Peyer's patch (tissue), 4 donors: Measurements from ENCODE around the gene NPBWR2. TPM values are rescaled to one million over a fixed set of nuclear protein-coding genes. Genes with fewer than 3 reads are reported as not detected.

Experiments
- DNase-seq, 3 donors: peaks; one replicate each; pipeline ENCODE4 v3.0.0-alpha.2; 2017 to 2019
- H3K27ac ChIP-seq, 4 donors: fragments of 200-600 bp; sonication (generic); one replicate each; pipeline ENCODE4 v1.5.1; 2016 to 2019
- H3K27me3 ChIP-seq, 2 donors: fragments of 200-600 bp; sonication (generic); one replicate each; pipeline ENCODE4 v1.5.1; 2019
- H3K36me3 ChIP-seq, 3 donors: fragments of 200-600 bp; sonication (generic); one replicate each; pipeline ENCODE4 v1.5.1; 2016 to 2019
- H3K4me1 ChIP-seq, 4 donors: fragments of 200-600 bp; sonication (generic); one replicate each; pipeline ENCODE4 v1.5.1; 2016 to 2019
- H3K4me3 ChIP-seq, 4 donors: fragments of 200-600 bp; sonication (generic); 1 replicate in 3 of 4; 2 replicates in 1 of 4; pipeline ENCODE4 v1.5.1; 2016 to 2019; ENCODE audit warnings: mild to moderate bottlenecking in 1 of 4
- H3K9me3 ChIP-seq, 4 donors: fragments of 200-600 bp; sonication (generic); one replicate each; pipeline ENCODE4 v1.5.1; 2016 to 2019; ENCODE audit warnings: mild to moderate bottlenecking in 1 of 4
- POLR2A ChIP-seq, 2 donors: fragments of 450-650 bp; IDR thresholded peaks; one replicate each; pipeline ENCODE4 v1.5.1; 2017; ENCODE audit warnings: antibody characterized with exemption in 2 of 2, mild to moderate bottlenecking in 2 of 2, moderate library complexity in 2 of 2
- total RNA-seq, 4 donors: library from RNA; depleted of rRNA; stranded (reverse); fragments of >200 nt; gene quantifications; one replicate each; pipeline ENCODE4 v1.1.0, GENCODE V29; 2016
- TF ChIP-seq, protein P1 (sequence below), 6 experiments: fragments of 450-650 bp in 4 of 6; fragments of 200-600 bp in 2 of 6; sonication (generic) in 1 of 6; IDR thresholded peaks; one replicate each; pipeline ENCODE4 v1.5.1; 2017 to 2019; ENCODE audit warnings: antibody characterized with exemption in 6 of 6, mild to moderate bottlenecking in 3 of 6, moderate library complexity in 1 of 6

Gene NPBWR2
- total RNA-seq, 4 donors from 2014 or later: not detected

DNA sequence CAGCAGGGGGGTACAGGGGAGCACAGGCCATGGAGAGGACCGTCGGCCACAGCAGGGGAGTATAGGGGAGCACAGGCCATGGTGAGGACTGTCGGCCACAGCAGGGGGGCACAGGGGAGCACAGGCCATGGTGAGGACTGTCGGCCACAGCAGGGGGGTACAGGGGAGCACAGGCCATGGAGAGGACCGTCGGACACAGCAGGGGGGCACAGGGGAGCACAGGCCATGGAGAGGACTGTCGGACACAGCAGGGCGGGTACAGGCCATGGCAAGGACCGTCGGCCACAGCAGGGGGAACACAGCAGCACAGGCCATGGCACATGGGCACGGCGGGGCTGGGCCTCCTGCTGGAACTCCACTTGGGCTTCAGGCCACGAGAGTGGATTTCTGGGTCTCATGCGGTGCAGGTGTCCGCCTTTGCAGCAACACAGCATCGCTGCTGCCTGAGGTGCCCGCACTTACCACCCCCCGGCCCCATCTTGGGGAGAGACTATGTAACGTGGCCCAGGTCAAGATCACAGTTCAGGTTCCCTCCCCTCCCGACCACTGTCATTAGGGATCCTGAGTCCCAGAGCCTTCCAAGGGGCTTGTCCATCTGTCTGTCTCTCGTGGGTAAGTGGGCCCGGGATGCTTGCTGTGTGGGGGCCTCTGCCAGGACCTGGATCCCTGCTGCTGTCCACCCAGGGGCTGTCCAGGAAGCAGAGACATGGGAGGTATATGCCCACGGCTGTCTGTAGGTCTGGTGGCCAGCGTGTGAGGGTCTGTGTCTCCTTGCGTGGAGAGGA is 2.5 kb downstream of the NPBWR2 start:
- Histone ChIP-seq H3K36me3 (no peaks in the 10 kb centered on the region), H3K9me3 (no peaks in the 10 kb centered on the region), H3K27me3 (peaks cover 0 to 19% of the 10 kb centered on the region in 2 donors), H3K4me1 (peaks cover 0 to 20% (median 4%) of the 10 kb centered on the region in 4 donors), H3K4me3 (no peak overlapping the region), H3K27ac (no peak overlapping the region)
- TF ChIP-seq, protein P1, sequence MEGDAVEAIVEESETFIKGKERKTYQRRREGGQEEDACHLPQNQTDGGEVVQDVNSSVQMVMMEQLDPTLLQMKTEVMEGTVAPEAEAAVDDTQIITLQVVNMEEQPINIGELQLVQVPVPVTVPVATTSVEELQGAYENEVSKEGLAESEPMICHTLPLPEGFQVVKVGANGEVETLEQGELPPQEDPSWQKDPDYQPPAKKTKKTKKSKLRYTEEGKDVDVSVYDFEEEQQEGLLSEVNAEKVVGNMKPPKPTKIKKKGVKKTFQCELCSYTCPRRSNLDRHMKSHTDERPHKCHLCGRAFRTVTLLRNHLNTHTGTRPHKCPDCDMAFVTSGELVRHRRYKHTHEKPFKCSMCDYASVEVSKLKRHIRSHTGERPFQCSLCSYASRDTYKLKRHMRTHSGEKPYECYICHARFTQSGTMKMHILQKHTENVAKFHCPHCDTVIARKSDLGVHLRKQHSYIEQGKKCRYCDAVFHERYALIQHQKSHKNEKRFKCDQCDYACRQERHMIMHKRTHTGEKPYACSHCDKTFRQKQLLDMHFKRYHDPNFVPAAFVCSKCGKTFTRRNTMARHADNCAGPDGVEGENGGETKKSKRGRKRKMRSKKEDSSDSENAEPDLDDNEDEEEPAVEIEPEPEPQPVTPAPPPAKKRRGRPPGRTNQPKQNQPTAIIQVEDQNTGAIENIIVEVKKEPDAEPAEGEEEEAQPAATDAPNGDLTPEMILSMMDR (IDR thresholded peaks at IDR 0.05): no peak
- TF ChIP-seq POLR2A (IDR thresholded peaks at IDR 0.05): no peak
- DNase-seq: peak in 2 of 3 donors; percentile 13 to 36

DNA sequence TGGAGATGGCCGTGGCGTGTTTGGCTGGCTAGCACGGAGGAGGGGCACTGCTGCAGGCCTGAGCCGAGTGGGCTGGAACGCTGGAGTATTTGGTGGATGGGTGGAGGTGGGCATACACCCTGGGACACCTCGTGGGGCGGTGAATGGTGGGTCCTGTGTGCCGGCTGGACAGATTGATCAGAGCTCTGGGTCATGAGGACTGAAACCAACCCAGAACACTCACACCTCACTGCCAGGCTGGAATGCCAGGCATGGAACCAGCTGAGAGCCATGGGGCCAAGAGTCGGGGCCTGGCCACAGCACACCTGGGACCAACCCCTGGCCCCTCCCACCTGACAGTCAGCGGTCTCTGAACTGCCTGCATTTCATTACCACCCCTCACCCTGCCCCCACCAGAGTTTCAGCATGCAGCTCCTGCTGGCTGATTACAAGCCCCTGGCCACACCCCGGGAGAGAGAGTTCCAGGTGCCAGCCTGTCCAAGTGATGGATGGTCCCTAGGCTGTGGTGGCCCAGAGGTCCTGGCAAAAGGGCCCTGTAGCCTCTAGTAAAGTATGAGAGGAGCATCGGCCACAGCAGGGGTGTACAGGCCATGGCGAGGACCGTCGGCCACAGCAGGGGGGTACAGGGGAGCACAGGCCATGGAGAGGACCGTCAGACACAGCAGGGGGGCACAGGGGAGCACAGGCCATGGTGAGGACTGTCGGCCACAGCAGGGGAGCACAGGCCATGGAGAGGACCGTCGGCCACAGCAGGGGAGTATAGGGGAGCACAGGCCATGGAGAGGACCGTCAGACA is 3.3 kb downstream of the NPBWR2 start:
- H3K27me3 ChIP-seq: peaks cover 0 to 19% of the 10 kb centered on the region in 2 donors

DNA sequence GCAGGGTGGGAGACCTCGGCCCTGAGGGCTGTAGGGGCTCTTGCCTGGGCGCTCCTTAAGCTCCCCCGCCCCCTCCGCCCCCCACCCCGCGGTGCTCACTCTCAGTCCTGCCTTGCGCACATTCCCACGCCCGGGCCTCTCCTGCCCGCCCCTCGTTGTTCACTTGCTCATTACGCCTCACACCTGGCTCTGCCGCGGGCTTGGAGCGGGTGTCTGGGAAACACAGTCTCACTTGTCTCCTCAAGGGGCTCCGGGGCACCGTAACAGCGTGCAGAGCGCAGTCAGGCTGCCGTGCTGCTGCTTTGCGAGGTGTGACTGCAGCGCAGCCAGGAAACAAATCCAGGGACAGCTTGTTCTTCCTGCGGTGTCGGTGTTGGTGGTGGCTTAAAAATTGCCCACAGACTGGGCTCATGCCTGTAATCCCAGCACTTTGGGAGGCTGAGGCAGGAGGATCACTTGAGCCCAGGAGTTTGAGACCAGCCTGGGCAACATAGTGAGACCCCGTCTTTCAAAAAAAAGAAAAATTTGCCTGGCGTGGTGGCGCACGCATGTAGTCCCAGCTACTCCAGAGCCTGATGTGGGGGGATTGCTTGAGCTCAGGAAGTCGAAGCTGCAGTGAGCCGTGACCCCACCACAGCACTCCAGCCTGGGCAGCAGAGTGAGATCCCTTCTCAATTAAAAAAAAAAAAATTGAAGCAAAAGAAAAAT is 4.6 kb downstream of the NPBWR2 start:
- no peak for DNase-seq

More for the DNA sequence above, 3.3 kb downstream of the NPBWR2 start:
- Histone ChIP-seq H3K4me1 (peaks cover 0 to 20% (median 4%) of the 10 kb centered on the region in 4 donors), H3K9me3 (no peaks in the 10 kb centered on the region), H3K36me3 (no peaks in the 10 kb centered on the region), H3K27ac (no peak overlapping the region), H3K4me3 (no peak overlapping the region)
- TF ChIP-seq POLR2A (IDR thresholded peaks at IDR 0.05): no peak
- TF ChIP-seq, protein P1 (IDR thresholded peaks at IDR 0.05): no peak
- peak in 2 of 3 donors; percentile 3 to 38 for DNase-seq

DNA sequence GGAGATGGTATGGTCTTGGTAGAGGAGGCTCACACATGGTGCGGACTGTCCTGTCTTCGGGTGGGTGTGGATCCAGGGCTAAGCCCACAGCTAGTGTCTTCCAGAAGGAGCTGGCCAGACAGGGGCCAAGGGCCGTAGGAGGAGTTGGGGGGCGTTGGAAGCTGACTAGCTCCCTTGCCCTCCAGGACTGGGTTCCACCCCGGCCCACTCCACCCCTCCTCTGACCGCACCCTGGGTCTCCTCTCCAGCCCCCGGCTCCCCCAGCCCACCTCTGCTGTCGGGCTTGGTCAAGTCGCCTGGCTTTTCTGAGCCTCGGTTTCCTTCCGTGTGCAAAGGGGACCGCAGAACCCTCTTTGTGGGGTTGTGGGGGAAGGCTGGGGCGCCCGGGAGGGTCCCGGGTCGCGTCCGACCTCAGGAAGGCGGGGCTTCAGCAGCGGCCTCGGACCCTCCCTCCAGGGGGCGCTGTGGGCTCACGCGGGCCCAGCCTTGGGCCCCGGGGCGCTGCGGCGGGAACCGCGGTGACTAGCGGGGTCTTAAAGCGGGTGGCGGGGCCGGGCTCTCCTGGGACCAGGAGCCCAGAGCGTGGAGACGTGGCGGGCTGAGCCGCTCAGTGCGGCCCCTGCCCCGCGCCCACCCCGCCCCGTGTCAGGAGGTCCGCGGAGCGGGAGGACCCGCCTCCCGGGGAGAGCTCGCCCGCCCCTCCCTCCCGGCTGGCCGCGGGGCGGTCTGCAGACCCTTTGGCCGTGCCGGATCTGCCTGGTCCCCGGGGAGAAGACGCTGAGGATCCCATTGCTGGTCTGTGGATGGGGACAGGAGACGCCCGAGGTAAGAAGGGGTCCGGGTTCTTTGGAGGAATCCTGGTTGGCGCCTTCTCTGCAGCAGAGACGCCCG is 5.4 kb downstream of the NPBWR2 start:
- Histone ChIP-seq H3K9me3 (no peaks in the 10 kb centered on the region), H3K27me3 (peaks cover 0 to 19% of the 10 kb centered on the region in 2 donors), H3K4me3 (peak overlapping the region; percentile 39 to 58 (median 44)), H3K36me3 (no peaks in the 10 kb centered on the region), H3K27ac (peak overlapping the region in 1 of 4 donors; percentile 25), H3K4me1 (peaks cover 0 to 20% (median 4%) of the 10 kb centered on the region in 4 donors)
- TF ChIP-seq, protein P1 (IDR thresholded peaks at IDR 0.05): peak; percentile 35 to 82 (median 54)
- TF ChIP-seq POLR2A (IDR thresholded peaks at IDR 0.05): no peak
- peak in 2 of 3 donors; percentile 60 to 77 for DNase-seq

More for the DNA sequence above, 4.6 kb downstream of the NPBWR2 start:
- Histone ChIP-seq H3K4me1 (peaks cover 0 to 20% (median 4%) of the 10 kb centered on the region in 4 donors), H3K9me3 (no peaks in the 10 kb centered on the region), H3K4me3 (peak overlapping the region; percentile 39 to 58 (median 44)), H3K27me3 (peaks cover 0 to 19% of the 10 kb centered on the region in 2 donors), H3K27ac (no peak overlapping the region), H3K36me3 (no peaks in the 10 kb centered on the region)
- no peak for TF ChIP-seq POLR2A (IDR thresholded peaks at IDR 0.05)
- TF ChIP-seq, protein P1 (IDR thresholded peaks at IDR 0.05): no peak
